Hematopoietic multipotent progenitor cell treated with erythropoietin and hydrocortisone succinate and interleukin-3 and kit ligand, for 17 days (in vitro differentiated cells): Measurements from ENCODE around the gene SLC6A12.
A peak's percentile ranks its signal among the peaks of the same experiment; 100 is the strongest.

Experiments
- DNase-seq: peaks from one replicate; pipeline ENCODE4 v3.0.0-alpha.2; 2015; ENCODE audit warnings: low spot score

The SLC6A12 gene

DNA sequence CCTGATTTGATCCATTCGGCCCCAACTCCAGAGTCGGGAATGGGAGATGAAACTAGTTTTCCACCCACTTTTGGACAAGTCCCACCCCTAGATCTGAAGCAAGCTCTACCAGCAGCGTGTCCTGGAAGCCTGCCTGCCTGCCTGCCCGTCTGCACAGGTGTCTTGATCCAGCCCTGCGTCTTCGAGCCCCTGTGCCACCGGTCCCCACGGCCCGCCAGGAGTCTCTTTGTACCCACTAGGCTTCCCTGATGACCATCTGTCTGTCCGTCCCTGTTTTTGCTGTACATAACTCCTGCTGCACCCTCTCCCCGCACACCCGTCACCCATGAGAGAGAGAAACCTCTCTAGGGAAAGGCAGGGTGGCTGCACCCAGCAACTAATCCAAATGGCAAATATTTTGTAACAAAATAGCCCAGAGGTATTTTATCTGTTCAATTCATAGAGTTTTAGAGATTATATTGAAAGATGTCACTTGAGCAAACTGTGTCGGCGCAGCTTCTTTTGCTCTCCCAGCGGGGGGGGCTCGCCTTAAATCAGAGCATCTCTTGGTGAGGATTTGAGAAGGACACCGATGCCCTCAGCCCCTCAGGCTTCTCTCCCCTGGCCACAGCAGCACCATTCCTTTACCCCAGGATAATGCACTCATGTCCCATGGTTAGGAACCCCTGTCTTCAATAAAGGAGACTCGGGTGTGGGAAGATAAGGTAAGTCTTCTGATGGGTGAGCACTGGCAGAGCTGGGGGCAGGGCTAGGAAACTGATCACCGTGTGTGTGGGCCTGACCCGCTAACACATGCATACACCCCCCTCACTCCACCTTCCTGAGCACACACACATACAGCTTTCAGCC is 35.8 kb downstream of the SLC6A12 start:
- DNase-seq, result no peak

DNA sequence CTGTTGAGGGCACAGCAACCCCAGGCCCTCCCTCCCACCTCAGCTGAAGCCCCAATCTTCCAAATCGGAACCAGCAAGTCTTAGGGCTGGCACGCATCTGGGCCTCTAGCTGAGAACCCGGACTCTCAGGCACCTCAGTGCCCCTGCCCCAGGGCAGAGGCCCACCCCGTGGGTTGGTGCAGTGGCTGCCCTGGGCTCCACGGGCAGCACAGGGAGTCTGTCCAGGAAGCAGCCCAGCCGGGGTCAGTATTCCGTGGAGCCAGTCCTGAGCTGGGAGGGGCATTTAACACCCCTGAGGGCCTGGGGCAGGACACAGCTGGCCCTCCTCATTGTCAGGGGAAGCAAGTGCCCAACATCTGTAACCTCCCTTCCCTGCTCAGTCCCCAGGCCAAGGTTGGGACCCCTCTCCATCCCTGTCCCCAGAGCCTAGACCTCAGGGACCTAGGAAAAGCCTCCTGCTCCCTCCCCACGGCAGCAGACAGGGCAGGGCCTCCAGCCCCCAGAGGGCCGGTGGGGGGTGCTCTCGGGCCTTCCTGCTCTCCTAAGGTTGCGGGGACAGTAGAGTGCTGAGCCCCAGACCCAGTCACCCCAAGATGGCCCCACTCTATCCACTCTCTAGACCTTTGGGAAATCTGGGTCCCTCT is 36.5 kb downstream of the SLC6A12 start:
- DNase-seq, result no peak

DNA sequence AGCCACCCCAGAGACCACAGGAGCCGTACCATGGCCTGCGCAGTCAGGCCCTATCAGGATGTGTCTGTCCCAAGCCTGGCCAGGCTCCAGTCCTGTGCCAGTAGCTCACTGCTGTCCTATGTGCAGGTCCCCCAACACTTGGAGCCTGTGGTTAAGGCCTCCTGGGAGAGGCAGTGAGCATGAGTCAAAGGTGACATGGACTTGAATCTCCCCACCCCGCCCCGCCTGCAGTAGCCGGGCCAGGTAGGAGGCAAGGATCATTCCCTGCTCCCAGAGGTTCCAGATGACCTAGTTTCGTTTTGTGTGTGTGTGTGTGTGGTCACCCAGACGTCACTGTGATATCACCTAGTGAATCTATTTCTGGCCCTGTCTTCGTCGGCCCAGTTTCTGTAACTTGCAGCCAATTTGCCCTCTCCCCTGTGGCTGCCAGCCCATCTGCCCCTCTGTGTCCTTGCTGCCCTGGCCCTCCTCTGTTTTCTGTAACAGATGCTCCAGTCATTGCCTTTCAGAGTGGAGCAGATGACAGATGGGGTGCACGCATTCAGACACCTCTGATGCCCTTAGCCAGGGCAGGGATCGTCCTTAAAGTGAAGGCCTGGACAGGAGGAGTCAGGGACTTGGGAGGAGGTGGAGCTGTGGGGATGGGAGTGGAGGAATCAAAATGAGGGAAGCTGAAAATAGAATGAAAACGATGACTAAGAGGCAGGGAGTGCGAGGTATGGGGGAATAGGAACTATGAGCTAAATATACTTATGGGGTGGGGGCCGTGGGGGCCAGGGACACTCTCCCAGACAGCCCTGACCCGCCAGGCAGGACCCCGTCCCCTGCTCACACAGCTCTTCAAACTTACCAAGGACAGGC is 37.4 kb downstream of the SLC6A12 start:
- DNase-seq, result peak; percentile 39

DNA sequence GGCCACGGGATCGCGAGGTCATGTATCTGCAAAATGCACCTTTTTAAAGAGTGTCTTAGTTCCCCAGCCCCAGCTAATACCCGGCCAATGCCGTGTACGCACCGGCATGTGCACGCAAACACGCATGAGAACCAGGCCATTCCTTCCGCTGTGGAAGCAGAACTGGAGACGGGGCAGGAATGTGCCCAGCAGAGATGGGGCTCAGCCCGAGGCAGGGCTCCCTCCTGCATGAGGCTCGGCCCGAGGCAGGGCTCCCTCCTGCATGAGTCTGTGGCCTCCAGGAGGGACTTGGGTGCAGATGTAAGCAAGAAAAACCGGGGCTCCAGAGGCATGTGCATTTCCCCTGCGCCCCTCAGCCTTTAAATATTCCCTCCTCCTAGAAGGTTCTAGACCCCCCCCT is 38.2 kb downstream of the SLC6A12 start:
- DNase-seq, result no peak

GRCh38 chr12:175250-175649 is 38.7 kb downstream of the SLC6A12 start:
- peak; percentile 26 for DNase-seq

DNA sequence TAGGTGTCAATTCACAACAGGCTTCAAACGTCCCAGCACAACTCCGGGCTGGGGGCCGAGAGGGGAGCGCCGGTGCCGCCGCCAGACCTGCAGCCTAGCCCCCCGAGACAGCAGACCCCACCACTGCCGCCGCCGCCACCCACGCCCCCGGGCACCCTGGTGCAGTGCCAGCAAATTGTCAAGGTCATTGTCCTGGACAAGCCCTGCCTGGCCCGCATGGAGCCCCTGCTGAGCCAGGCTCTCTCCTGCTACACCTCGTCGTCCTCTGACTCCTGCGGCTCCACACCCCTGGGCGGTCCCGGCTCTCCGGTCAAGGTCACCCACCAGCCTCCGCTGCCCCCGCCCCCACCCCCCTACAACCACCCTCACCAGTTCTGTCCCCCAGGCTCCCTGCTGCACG is 39.4 kb downstream of the SLC6A12 start:
- no peak for DNase-seq

DNA sequence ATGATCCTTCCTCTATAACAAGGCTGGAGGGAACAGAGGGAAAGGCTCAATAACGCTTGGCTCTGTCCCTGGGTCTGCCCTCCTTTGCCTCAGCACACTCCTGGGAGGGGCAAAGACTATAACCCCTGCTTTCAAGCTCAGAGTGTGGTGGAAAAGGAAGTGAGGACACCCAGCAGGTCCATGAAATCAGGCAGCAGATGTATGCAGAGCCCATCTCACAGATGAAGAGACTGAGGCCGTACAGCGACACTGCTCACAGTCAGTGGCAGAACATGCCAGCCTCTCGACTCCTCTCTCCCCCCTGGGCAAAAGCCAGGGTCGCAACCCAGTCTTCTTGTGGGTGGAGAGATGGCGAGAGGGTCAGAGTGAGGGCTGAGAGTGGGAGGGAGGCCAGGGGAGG is 39.8 kb downstream of the SLC6A12 start:
- no peak for DNase-seq

DNA sequence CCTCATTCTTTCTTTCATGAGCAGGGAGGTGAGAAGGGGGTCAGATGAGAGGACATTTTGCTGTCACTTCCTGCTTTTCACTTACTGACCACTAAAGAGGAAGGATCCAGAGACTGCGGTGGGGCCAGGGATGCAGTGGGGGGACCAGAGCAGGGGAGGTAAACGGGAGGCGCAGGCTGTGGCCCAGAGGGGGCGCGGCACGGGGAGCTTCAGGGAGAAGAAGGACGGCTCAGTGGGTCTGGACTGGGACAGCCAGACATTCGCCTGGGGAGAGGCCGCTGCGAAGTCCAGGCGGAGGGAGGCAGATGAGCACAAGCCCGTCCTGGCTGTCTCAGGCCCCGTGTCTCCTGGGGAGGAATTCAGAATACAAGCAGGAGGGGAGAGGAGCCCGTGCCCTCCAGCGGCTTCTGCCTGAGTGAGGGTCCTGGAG is 41.2 kb downstream of the SLC6A12 start:
- no peak for DNase-seq

GRCh38 chr12:171743-172676 is 41.9 kb downstream of the SLC6A12 start:
- peak; percentile 80 for DNase-seq

DNA sequence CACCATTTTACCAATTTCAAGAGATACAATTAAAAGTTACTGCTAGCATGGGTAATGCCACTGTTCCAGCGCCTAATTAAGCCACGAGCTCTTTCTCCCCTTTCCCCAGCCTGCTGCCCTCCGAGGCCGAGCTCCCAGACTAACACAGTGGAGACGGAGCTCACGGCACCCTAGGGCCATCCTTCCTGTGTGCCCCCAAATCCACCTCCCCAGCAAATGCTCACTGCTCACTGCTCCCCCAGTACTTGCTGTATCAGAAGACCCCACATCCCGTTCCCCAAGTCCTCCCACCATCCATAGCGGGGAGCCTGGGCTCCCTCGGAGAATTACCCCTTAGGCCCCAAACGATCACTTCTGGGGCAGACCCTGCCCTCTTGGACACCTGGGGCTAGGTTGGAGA is 42.7 kb downstream of the SLC6A12 start:
- no peak for DNase-seq

DNA sequence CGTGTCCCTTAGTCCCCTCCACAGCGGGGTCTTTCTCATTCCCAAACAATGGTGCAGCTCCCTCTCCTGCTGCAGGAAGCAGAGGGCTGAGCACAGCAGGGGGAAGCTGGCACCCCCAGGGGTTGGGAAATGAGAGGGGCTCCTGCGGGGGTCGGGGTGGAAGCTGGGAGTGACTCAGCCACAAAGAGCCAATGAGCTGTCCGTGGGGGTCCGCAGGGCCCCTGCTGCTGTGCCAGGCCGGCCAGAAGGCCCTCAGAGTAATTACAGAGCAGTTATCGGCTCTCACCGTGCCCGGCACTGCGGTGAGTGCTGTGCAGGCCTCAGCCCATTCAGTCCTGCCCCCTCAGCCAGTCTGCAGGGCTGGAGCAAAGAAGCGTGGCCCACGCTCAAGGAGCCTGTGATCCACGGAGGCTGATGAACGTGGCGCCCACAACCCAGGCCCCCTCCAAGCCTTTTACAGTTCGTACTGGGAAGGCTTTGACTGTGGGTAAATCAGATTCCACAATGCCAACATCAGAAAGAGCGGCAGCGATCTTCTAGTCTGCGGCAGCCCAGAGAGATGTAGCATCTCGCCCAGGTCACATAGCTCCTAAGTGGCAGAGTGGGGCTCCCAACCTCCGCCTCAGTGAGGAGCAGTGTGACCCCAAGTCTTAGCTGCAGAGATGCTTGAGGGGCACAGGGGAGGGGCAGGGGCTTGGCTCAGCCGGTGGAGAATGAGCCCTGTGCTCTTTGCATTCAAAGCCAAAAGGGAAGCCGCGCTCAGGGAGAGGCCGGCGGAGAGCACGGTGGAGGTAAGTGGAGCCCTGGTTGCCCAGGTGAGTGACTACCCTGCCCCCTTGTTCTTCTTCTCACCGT is 43.4 kb downstream of the SLC6A12 start:
- DNase-seq, result no peak

- no peak for DNase-seq
These were observed 44.2 kb downstream of the SLC6A12 start for GRCh38 chr12:169528-170370.

DNA sequence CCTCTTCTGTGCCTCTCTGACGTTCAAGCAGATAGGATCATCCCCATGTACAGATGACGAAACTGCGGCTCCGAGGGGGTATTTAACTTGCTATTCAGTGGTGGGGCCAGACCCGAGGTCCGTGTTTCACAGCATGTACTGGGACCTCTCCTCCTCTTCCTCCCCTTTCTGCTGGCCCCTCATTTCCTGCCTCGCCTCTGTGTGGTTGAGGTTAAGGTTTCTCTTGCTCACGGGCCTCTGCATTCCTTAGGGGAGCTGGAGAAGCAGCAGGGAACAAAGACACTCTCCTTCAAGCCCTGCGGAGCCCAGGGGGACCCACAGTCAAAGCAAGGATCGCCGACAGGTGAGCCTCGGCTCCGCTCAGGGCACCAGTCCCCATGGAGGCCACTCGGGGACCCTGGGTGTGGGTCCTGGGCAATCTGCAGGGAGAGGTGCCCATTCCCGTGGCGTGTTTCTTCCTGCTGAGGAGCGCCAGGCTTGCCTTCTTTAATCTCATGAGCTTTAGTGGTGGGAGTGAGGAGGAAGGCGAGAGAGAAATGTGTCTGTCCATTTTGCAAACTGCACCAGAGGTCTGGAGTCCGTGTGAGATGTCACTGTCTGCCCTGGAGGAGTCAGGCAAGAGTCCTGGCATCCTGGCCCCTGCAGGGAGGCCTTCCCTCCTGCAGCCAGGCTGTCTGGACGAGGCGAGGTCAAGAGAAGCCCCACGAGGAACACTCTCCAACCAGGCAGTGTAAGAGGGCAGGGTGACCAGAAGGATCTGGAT is 45.0 kb downstream of the SLC6A12 start:
- no peak for DNase-seq

DNA sequence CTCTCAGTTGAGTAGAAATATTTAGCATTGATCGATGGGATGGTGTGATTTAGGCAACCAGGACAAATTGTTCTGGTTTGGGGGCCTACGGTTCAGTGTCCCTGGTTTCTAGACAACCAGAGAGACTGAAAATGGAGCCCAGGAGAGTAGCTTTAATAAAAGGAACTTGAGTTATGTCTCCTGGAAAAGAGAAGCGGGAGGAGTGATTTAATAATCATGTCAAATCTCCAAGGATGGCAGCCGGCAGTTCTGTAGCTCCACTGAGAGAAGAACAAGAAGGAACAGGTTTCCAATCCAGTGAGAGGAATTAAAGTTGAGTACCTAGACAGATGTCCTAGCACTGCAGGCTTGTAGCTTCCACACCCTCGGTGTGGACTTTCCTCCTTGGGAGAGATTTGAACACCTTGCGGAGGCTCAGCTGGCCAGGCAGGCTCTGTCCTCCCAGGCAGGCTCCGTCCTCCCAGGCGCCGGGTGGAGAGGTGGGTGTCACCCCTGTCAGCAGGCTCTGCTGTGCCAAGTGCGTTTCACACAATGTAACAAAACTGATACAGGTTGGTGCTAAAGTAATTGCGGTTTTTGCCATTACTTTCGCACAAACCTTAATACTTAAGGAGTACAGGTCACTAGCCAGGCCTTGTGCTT is 45.9 kb downstream of the SLC6A12 start:
- DNase-seq, result no peak

DNA sequence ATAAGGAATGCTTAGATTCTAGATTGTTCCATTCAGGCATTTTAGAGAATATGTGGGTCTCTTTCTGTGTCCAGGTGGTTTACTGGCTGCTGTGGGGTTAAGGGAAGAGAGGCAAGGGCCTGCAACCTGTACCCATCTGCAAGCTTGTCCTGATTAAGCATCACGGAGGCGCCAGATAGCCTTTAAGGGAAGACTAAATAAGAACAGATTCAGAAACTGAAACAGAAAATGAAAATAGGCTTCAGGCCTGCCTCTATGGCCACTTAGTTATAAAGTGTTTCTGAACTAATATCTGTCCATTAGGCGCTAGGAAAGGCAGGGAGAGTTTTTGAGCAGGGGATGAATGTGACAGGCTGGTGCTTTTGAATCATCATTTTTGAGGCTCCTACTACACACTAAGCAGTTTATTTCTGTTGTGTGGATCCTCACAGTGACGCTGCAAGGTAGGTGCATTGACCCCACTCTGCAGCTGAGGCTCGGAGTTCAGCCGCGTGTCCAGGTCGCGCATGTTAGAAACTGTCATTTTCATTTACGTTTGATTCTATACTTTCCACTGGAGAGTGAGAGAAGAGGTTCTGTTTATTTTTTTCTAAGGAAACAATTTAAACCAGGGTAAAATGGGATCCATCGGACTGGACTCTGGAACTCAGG is 47.4 kb downstream of the SLC6A12 start:
- no peak for DNase-seq

DNA sequence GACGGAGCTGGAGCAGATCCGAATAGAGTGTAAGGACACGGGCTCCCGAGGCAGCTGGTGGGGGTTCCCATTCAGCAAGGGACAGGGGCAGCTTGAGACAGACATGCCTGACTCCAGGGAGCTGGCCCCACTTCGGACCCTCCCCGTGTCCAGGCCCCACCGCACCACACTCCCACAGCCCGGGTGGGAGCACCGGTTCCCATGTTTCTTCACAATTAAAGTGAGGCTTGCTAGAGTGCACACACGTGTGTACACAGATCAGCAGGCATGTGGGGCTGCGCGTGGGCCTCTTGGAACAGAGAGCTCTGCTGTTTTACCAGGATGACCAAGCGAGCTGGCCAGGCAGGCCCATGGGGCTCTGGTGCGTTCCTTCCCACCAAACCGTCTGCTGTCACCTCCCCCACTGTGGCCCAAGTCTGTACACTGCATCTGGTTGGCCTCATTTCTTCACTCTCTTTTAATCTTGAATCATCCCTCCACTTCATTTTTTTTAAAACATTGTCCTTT is 48.0 kb downstream of the SLC6A12 start:
- no peak for DNase-seq

DNA sequence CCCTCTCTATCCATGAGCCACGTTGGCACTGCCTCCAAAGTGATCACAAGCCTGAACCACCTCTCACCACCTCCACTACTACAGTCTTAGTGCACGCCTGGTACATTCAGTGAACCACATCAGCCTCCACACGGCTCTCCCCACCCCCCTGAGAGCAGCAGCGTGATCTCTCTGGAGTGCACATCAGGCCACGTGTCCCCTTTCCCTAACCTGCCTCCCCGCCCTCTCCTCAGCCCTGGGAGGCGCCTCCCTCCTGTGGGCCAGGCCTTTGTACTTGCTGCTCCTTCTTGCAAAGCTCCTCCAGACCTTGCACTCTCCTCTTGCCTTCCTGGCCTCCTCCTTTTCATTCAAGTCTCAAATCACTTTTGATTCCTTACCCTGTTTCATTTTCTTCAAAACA is 49.8 kb downstream of the SLC6A12 start:
- DNase-seq, result no peak
